NCI-H748 (cell line): Measurements from ENCODE around the gene SERPINA6.
"Not testable (repeated sequence)": the region's sequence is repeated elsewhere in the genome, so short reads cannot be mapped to it uniquely, and the experiment has no call there.

ENCODE experiments used
- DNase-seq: peaks from one replicate; lab custom pipeline; 2025; ENCODE audit not compliant: unreplicated experiment; lab: John Stamatoyannopoulos, UW

SERPINA6 gene

DNA sequence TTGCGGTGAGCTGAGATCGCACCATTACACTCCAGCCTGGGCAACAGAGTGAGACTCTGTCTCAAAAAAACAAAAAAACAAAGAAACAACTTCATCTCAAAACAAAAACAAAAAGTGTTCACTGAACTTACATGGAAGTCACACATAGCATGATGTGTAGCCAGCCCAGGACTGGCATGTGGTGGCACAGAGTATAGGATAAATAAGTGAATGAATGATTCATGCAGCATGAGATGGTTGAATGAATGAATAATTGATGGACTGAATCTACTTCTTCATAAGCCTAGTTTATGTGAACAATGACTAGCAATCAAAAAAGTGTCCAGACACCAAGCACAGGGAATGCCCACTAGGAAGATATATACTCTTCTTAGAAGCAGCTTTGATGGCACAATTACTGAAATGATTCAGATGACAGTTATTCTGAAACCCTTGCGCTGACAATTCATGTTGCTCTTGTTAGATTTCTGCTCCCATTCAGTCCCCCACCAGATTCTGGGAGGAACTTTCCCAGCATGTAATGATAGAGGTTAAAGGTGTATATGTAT is 31.6 kb upstream of the SERPINA6 start:
- no peak for DNase-seq

DNA sequence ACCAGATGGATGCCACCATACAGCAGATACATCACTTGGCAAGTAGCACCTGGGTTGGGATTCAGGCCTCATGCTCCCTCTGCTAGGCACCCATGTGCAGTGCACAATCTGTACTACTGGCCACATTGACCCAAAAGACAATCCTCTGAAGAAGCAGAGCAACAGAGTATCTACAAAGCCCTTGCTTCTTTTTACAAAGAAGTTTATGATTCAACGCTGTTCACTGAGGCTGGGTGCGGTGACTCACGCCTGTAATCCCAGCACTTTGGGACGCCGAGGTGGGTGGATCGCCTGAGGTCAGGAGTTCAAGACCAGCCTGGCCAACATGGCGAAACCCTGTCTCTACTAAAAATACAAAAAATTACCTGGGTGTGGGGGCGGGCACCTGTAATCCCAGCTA is 31.1 kb upstream of the SERPINA6 start:
- DNase-seq = not testable (repeated sequence)

DNA sequence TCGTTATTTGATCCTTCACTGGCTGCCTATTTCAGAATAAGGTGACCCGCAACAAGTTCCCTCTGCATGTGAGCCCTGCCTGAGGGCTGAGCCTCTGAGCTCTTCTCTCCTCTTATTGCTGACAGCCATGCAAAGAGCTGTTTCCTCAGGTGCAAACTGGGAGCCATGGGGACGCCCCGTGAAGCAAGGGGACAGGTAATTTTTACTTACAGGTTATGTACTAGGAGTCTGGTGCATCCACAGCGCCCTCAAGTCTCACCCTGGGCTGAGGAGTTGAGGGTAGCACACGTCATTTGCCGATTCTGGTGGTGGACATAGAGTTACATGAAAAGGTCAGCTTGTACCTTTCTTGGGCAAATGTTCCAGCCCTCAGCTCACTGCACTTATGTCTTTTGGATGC is 26.1 kb upstream of the SERPINA6 start:
- no peak for DNase-seq

DNA sequence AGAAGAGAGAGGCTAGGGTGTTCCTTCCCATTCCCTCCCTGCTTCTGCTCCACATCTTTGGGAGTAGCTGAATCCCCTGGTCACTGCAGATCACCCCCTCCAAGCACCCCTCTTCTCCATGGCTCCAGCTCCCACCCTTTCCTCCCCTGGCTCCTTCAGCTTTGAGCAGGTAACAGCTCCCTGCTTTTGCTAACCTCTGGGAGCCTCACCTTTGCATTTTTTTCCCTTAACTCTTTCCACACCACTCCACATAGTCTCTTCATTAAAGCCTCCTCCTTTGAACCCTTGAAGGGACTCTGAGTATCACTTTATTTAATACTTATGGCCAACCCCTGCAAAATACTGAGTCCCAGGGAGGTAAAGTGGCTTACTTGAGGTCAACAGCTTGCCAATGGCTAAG is 25.7 kb upstream of the SERPINA6 start:
- DNase-seq = no peak

DNA sequence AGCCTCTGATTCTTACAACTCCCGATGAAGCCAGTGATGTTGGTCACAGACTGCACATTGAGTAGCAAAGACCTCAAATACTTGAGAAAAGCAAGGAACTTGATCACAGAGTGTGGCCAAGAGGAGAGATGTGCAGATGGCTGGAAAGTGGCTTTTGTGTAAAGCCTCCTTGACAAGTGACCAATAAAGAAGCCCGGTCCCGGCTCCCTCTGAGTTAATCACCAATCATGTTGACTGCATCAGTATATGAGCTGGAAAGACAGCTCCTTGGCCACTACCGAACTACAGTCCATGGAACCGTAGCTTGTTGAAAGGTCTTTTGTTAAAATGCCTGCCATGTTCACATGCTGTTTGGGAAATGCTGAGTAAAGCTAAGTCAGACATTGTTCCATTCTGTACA is 23.7 kb upstream of the SERPINA6 start:
- no peak for DNase-seq

DNA sequence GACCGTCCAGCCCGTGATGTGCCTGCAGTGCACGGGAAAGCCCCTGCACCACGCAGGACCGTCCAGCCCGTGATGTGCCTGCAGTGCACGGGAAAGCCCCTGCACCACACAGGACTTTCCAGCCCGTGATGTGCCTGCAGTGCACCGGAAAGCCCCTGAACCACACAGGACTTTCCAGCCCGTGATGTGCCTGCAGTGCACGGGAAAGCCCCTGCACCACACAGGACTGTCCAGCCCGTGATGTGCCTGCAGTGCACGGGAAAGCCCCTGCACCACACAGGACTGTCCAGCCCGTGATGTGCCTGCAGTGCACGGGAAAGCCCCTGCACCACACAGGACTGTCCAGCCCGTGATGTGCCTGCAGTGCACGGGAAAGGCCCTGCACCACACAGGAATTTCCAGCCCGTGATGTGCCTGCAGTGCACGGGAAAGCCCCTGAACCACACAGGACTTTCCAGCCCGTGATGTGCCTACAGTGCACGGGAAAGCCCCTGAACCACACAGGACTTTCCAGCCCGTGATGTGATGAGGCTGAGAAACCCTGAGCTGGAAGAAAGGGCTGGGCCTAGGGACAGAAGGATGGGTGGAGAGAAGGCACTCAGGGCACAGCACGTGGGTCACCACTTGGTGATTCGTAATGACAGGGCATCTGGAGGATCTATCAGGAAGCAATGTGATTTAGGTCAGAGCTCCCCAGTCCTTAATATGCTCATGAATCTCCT is 23.1 kb upstream of the SERPINA6 start:
- not testable (repeated sequence) for DNase-seq

DNA sequence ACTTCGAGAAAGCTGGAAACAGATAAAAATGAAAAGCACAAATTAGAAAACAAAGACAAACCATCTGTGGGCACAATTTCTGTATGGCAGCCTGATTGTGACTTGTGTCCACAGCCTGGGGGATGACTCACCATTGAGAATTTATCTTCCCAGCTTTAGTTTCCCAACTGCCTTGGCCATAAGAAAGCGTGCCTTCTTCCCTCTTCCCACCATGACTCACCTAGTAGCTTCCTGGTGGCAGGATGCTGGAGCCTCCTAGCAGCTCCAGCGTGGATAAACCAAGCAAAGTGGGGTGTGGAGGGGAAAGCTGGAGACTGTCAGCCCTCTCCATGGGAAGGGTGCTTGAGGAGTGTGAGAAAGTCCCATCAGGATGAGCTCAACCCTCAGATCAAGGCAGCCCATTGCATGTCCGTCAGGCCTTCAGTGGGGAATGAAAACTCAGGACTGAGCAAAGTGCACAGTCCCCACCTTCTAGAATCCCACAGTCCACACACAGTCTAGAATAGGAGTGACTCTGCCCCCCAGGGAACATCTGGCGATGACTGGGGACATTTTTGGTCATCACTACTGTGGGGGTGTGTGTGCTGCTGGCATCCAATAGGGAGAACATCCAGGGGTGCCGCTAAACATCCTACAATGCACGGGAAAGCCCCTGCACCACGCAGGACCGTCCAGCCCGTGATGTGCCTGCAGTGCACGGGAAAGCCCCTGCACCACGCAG is 22.4 kb upstream of the SERPINA6 start:
- no peak for DNase-seq

DNA sequence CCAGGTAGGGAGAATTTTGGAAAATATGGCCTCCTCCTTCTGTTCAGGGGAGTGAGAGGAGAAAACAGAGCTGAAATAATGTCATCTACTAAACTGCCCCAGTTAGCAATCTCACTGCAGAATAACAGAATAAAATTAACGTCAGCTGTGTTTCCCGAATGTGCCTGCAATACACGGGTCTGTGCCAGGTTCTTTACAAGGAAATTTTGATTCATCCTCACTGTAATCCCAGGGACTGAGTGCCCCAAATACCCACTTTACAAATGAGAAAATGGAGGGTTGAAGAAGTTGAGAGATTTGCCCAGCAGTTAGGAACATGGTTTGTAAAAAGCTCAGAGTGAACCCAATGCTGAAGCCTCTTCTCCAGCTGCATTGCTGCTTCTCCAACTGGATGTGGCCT is 21.3 kb upstream of the SERPINA6 start:
- no peak for DNase-seq

DNA sequence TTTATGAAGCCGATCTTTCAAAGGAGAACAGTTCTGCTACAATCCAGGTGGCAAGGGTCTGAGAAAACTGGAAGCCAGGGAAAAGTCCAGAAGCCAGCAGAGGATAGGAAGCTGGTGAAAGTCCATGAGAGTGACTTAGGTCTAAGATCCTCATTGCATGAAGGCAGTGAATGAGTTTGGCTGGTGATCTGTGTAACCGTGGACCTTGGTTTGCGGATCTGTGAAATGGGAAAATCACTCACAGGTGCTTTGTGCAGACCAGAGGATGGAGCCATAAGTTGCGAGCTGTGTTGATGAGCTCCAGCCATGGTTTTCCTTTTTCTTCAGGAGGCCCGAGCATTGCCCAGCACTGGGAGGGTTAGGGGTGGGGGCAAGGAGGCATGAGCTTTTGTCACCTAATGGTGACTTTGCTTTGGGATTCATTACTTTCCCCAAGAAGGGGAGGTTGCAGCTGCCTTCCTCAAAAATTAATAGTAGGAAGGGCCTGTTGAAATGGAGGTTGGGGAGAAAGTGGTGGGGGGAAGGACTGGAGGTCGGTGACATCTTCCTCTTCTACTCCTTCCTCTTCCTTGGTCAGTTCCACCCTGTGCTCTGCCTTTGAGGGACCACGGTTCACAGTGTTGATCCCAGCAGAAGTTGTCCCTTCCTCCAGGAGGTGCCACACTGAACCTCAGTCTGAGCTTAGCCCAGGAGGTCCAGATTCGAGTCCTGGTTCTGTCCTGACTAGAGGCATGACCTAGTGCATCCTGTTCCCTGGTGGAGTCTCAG is 20.3 kb upstream of the SERPINA6 start:
- no peak for DNase-seq

DNA sequence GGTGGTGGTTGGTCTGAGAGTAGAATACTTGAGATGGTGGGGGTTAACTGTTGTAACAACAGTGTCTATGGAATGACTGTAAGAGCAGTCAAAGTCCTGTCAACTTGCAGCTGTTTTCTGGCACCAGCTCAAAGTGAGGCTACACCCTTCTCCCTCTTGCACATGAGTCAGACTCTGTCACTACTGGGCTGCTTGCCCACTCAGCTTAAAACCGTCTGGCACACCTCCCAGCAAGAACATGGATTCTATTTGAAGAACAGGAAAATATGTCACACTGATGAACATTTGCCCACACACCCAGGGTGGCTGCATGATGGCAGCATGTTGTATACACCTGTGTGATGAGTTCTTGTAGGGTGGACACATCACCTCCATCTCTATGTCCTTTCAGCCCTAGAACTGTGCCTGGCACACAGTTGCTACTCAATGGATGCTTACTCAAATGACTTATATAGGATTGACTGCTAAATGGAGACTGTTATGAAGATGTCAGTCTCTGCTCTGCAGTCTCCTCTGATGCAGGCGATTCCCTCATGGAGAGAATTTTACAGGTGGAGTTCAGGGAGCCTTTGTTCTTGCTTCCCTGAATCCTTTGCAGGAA is 19.3 kb upstream of the SERPINA6 start:
- DNase-seq = peak; percentile 29

DNA sequence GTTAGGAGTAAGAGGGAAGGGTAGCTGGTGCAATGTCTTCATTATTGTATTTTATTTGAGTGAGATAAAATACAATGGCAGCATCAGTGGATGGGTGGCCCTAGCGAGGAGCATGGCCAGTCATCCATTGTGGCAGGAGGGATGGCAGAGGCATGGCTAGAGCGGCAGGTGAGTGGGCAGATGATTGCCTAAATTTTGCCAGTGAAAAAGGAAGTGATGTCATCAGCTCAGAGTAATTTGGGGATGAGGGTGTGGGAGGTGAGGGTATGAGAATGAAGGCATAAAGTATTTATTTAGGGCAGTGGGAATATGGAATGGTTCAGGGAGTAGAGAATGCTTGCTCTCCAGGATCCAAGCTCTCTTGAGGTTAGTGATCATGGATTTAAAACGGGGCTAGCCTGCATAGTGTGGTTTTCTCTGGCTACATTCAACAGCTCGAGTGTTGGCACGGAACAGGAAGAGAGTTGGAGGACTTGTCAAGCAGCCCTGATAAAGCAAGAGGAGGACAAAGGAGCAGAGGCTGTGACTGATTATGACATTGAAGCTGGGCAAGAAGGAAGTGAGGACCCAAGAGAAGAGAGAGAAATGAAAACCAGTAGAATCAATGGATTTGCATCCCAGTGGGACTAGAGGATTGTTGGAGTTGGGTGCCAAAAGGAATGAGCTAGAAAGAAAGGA is 18.7 kb upstream of the SERPINA6 start:
- DNase-seq = no peak

DNA sequence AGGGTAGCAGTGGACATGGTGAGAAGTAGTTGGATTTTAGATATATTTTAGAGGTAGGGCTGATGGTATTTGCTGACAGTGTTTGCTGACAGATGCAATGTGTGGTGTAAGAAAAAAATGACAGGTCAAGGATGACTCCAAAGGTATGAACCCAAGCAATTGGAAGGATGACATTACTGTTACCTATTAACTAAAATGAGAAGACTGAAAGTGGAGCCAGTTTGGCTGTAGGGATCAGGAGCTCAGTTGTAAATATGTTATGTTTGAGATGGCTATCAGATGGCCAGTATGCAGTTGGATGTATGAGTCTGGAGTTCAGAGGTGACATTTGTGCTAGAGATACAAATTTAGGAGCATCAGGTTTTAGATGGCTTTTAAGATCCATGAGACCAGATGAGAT is 17.4 kb upstream of the SERPINA6 start:
- no peak for DNase-seq

DNA sequence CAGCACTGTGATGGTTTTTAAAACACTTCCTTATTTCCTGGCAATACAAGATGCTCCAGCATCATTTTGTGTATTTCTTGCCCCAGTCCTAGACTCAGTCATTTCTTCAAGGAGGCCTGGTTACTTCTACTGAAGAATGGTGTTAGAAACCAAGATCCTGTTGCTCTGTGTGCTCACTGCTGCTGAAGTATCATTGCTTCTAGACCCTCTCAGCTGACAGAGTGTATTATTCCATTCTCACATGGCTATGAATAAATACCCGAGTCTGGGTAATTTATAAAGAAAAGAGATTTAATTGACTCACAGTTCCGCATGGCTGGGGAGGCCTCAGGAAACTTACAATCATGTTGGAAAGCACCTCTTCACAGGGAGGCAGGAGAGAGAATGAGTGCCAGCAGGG is 14.9 kb upstream of the SERPINA6 start:
- no peak for DNase-seq

DNA sequence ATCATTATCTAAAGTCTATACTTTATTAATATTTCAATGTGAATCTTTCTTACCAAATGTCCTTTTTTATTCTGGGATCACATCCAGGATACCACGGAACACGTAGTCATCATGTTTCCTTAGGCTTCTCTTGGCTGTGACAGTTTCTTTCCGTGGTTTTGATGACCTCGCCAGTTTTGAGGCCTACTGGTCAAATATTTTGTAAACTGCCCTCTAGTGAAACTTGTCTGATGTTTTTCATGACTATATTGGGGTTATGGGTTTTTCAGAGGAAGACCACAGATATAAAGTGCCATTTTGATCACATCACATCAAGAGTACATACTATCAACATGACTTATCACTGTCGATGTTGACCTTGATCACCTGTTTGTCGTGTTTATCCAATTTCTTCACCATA is 14.1 kb upstream of the SERPINA6 start:
- no peak for DNase-seq

DNA sequence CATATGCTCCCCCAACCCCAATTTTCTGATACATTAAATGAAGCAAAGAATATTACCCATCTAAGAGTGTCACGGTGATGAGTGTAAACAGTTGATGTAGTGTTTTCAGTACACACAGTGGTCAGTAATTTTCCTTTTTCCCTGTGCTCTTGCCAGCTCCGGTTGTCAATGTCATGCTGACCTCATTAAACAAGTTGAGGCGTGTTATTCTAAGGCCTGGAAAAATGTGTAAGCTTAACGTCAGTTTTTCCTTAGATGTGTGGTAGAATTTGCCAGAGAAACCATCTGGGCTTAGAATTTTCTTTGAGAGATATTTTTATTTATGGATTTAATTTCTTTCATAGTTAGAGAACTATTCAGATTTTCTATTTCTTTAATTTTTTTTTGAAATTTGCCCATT is 11.7 kb upstream of the SERPINA6 start:
- DNase-seq = peak; percentile 62

DNA sequence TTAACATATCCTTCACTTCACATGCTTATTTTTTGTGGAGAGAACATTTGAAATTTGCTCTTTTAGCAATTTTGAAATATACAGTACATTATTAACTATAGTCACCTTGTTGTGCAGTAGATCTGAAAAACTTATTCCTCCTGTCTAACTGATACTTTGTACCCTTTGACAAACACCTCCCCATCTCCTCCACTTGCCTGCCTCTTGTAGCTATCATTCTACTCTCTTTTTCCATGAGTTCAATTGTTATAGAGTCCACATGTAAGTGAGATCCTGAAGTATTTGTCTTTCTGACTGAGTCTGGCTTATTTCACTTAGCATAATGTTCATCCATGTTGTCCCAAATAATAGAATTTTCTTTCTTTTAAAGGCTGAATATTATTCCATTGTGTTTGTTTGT is 9.5 kb upstream of the SERPINA6 start:
- no peak for DNase-seq

DNA sequence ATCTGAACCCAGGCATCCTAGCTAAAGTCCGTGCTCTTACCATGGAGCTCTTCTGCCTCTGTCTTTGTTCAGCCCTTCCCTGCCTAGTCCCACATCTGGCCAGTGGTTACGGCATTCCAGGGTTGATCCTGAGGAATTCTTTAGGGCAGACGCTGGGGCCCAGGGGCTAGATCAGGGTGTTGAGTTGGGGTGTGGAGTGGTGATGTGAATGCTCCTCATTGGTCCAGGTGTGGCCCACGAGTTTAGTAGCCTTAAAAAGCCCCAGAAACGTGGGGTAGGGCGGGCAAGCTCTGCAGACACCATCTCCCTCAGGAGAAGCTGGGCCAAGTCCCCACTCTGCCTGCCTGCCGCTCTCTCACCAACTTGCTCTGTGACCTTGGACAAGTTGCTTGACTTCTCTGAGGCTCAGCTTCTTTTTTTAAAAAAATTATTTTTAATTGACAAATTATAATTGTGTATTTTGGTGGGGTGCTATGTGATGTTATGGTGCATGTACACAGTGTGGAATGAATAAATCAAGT is 9.0 kb upstream of the SERPINA6 start:
- no peak for DNase-seq

DNA sequence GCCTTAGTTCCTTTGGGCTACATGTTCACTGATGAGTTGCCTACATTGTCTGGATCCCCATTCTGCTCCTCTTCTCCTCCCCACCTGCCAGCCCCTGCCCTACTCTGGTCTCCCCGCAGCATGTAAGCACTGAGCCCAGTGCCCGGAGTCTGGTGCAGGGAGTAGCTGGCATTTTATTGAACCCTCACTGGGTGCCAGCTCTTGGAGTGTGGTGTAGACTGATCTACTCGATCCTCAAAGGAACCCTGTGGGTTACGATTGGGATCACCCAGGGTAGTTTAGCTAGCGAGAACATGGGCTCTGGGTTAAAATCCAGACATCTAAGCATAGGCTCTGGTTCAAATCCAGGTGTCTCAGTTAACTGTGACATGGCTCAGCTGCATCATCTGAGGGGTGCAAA is 8.3 kb upstream of the SERPINA6 start:
- no peak for DNase-seq

DNA sequence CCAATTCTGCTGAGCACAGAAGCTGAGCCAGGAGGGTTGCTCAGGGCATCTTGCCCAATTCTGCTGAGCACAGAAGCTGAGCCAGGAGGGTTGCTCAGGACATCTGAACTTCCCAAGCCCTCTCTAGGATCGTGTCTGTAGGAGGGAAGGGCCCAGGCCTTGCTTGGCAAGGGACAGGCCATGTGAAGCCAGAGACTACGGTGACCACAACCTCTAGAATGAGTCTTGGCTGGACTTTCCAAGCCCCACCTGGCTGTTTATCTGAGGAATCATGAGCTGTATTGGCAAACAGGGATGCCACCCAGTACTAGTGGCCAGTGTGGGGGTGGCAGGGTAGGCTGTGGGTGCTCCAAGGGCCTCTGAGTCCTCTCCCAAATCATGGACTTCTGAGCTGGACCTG is 7.7 kb upstream of the SERPINA6 start:
- no peak for DNase-seq

DNA sequence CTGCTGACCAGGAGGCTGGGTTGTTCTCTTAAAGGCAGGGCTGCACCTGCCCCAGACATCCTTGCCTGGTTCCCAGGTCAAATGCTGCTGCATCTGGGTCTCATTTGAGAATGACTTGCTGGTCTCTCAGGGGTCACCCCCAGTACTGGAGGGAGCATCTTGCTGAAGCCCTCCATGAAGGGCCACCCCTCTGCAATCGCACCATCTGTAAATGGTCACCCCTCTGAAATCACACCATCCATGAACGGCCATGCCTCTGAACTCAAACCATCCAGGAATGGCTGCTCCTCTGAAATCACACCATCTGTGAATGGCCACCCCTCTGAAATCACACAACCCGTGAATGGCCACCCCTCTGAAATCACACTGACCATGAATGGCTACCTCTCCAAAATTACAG is 7.3 kb upstream of the SERPINA6 start:
- DNase-seq = no peak

DNA sequence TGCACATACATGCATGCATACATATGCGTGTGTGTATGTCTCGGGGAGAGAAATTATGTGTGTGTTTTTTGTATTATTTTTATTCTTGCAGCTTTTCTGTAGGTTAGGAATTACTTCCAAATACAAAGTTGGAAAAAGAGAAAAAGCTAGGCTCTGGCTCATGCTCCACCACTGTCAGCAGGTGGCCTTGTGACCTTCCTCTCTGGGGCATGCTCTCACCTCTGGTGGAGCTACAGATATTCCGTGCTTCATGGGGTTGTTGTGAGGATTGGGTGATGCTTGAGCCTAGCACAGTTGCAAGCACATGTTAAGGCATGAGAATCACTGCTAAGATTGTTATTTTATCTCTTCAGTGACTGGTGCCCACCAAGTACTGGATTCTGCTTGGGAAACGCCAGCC is 6.7 kb upstream of the SERPINA6 start:
- DNase-seq = no peak
